Activated CD4-positive, alpha-beta T cell treated with anti-CD3 and anti-CD28 coated beads, Interleukin-2, amount 10 ng/mL, durations not matched to agents 7 days and 5 days (primary cell): ENCODE measurements around the gene PHF21B. TPM values are rescaled to one million over a fixed set of nuclear protein-coding genes. Genes with fewer than 3 reads are reported as not detected.

Experiments used
- CTCF ChIA-PET: fragments of 350-600 bp; sonication (Branson Sonifier 250); formaldehyde crosslinking; loops from one replicate; lab custom pipeline; 2021; ENCODE audit warnings: antibody characterized with exemption; lab: Charles Lee
- POLR2A ChIA-PET: fragments of 350-600 bp; sonication (Branson Sonifier 250); formaldehyde crosslinking; loops from one replicate; lab custom pipeline; 2021; ENCODE audit warnings: antibody characterized with exemption; lab: Charles Lee
- DNase-seq: peaks from one replicate; pipeline ENCODE4 v3.0.0-alpha.2; 2020
- H3K27ac Mint-ChIP-seq: one replicate; pipeline ENCODE4 v1.8.0; 2021; ENCODE audit warnings: mild to moderate bottlenecking, moderate library complexity, mixed read lengths
- H3K27me3 Mint-ChIP-seq: one replicate; pipeline ENCODE4 v1.8.0; 2021; ENCODE audit warnings: mixed read lengths
- H3K36me3 Mint-ChIP-seq: one replicate; pipeline ENCODE4 v1.8.0; 2021; ENCODE audit warnings: low read depth, mixed read lengths
- H3K4me1 Mint-ChIP-seq: one replicate; pipeline ENCODE4 v1.8.0; 2021; ENCODE audit warnings: mixed read lengths
- H3K4me3 Mint-ChIP-seq: one replicate; pipeline ENCODE4 v1.8.0; 2021; ENCODE audit warnings: mild to moderate bottlenecking, moderate library complexity, mixed read lengths
- H3K9me3 Mint-ChIP-seq: one replicate; pipeline ENCODE4 v1.8.0; 2021; ENCODE audit warnings: mixed read lengths
- total RNA-seq, 2 experiments: library from RNA; stranded (reverse); gene quantifications; one replicate each; pipeline ENCODE4 v1.2.3, GENCODE V29; 2021

Gene PHF21B
- total RNA-seq, 2 experiments from 2014 or later: not detected

DNA sequence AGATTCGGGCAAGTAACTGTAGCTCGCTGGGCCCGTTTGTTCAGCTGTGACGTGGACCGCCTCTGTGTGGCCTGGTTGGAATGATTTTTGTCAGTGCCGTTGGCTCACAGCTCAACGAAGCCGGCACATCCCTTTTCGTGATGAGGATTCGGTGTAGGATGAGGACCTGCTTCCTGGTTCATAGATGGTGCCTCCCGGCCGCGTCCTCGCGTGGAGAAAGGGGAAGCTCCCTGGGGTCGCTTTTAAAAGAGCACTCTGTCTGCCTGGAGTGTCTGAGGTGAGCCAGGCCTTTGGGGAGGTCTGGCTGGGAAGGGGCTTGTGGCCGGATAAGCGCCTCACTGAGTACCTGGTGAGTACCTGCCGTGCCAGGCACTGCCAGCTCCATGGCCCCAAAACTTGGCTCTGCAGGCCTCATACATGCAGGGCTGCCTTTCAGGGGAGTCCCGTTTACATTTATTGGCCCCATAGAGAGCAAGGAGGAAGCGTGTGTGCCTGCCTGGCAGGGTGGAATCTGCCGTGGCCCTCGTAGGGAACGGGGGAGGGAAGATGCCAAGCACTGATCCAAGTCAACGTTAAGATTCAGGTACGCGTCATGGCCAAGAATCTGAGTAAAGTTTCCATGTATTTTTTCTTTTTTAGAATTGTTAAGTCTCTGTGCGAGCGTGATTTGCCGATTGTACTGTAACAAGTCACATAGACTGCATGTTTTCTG lies 169.0 kb downstream of the PHF21B start:
- H3K9me3 Mint-ChIP-seq: no peaks in the 10 kb centered on the region
- ChIA-PET CTCF (interaction anchor here (0.9 kb wide), 1 partner anchor 261 kb away, joined by 3 read pairs; no protein-coding TSS in a partner anchor), POLR2A (no interaction called here)
- no peak overlapping the region for H3K27ac Mint-ChIP-seq
- H3K36me3 Mint-ChIP-seq: no peaks in the 10 kb centered on the region
- no peaks in the 10 kb centered on the region for H3K4me1 Mint-ChIP-seq
- DNase-seq: no peak
- H3K4me3 Mint-ChIP-seq: no peak overlapping the region
- H3K27me3 Mint-ChIP-seq: no peaks in the 10 kb centered on the region

- H3K4me1 Mint-ChIP-seq: no peaks in the 10 kb centered on the region
- no peaks in the 10 kb centered on the region for H3K27me3 Mint-ChIP-seq
- no peaks in the 10 kb centered on the region for H3K9me3 Mint-ChIP-seq
- H3K27ac Mint-ChIP-seq: no peak overlapping the region
- ChIA-PET POLR2A (no interaction called here), CTCF (no interaction called here)
- H3K36me3 Mint-ChIP-seq: no peaks in the 10 kb centered on the region
- H3K4me3 Mint-ChIP-seq: no peak overlapping the region
- no peak for DNase-seq
Measured at GRCh38 chr22:44839721-44840120, 170.1 kb downstream of the PHF21B start.

- POLR2A ChIA-PET: no interaction called here
- Mint-ChIP-seq H3K9me3 (peaks cover 3% of the 10 kb centered on the region), H3K4me1 (no peaks in the 10 kb centered on the region), H3K36me3 (no peaks in the 10 kb centered on the region), H3K27ac (no peak overlapping the region), H3K4me3 (no peak overlapping the region), H3K27me3 (peaks cover under 1% of the 10 kb centered on the region)
- CTCF ChIA-PET: no interaction called here
- DNase-seq: no peak
Measured at GRCh38 chr22:44839061-44839460, 170.7 kb downstream of the PHF21B start.

DNA sequence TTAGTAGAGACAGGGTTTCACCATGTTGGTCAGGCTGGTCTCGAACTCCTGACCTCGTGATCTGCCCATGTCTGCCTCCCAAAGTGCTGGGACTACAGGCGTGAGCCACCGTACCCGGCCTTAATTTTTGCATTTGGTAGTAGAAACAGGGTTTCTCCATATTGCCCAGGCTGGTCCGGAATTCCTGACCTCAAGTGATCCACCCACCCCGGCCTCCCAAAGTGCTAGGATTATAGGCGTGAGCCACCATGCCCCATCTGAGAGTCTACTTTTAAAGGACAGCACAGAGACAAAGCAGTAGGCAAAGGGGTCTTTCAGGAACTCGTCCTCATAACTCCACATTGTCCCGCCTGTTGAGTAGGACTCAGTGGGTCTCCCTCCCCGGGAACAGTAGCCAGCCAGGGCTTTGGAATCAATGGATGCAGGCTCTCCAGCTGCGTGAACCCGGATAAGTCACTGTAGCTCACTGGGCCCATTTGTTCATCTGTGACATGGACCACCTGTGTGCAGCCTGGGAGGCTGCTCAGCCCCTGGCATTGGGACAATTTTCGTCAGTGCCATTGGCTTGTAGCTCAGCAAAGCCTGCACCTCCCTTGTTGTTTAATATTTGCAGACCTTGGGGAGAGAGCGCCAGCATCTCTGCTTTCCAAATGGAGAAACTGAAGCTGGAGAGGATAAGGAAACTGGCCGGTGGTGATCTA lies 171.3 kb downstream of the PHF21B start:
- ChIA-PET POLR2A (no interaction called here), CTCF (no interaction called here)
- H3K27ac Mint-ChIP-seq: no peak overlapping the region
- H3K9me3 Mint-ChIP-seq: peaks cover 3% of the 10 kb centered on the region
- peaks cover 4% of the 10 kb centered on the region for H3K27me3 Mint-ChIP-seq
- DNase-seq: no peak
- no peak overlapping the region for H3K4me3 Mint-ChIP-seq
- H3K36me3 Mint-ChIP-seq: no peaks in the 10 kb centered on the region
- no peaks in the 10 kb centered on the region for H3K4me1 Mint-ChIP-seq

DNA sequence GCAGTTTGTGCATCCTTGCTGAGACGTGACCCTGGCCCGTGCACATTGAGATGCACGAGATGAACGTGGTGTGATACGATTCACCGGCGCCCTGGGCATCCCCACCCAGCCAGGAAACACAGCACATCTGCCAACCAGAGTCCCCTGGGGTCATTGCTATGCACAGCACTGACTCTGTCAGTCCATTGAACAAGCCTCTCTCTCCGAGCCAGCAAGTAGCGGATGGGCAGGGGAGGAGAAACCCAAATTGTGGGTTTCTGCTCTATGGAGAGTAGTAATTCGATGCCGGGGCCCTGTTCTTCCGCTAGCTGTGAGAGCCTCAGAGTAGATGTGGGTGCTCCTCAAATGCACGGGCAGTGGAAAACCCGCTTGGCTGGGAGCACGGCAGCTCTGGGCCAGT lies 172.3 kb downstream of the PHF21B start:
- Mint-ChIP-seq H3K4me3 (no peak overlapping the region), H3K9me3 (peaks cover 3% of the 10 kb centered on the region), H3K27ac (no peak overlapping the region), H3K4me1 (no peaks in the 10 kb centered on the region), H3K27me3 (peaks cover 7% of the 10 kb centered on the region), H3K36me3 (no peaks in the 10 kb centered on the region)
- ChIA-PET POLR2A (no interaction called here), CTCF (interaction anchor here (0.6 kb wide), 1 partner anchor 1579 kb away, joined by 3 read pairs; no protein-coding TSS in a partner anchor)
- no peak for DNase-seq

DNA sequence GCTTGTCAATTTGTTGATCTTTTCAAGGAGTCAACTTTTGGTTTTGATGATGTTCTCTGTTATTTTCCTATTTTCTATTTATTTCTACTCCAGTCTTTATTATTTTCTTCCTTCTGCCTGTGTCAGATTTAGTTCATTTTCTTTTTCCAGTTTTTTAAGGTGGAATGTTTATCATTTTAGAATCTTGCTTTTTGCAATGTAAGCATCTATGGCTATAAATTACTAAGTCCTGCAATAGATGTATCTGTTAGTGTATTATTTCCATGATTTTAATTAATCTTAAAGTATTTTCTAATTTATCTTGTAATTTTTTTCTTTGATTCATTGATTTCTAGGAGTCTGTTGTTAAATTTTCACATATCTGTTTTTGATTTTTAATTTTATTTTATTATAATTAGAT lies 175.7 kb downstream of the PHF21B start:
- no peaks in the 10 kb centered on the region for H3K4me1 Mint-ChIP-seq
- H3K9me3 Mint-ChIP-seq: peaks cover 3% of the 10 kb centered on the region
- POLR2A ChIA-PET: no interaction called here
- no peaks in the 10 kb centered on the region for H3K36me3 Mint-ChIP-seq
- no peak overlapping the region for H3K27ac Mint-ChIP-seq
- peaks cover 7% of the 10 kb centered on the region for H3K27me3 Mint-ChIP-seq
- DNase-seq: no peak
- CTCF ChIA-PET: no interaction called here
- H3K4me3 Mint-ChIP-seq: no peak overlapping the region

DNA sequence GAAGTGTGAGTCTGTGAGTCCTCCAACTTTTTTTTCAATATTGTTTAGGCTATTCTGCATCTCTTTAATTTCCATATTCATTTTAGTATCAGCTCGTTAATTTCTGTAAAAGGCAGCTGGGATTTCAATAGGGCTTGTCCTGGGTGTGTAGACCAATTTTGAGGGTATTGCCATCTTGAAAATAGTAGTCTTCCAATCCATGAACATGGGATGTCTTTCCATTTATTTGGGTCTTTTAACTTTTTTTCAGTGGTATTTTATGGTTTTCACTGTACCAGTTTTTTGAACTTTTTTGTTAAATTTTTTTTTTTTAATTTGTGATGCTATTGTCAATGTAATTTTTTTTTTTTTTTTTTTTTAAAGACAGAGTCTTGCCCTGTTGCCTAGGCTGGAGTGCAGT lies 177.9 kb downstream of the PHF21B start:
- Mint-ChIP-seq H3K4me3 (no peak overlapping the region), H3K27ac (no peak overlapping the region), H3K9me3 (peaks cover 3% of the 10 kb centered on the region), H3K4me1 (no peaks in the 10 kb centered on the region), H3K27me3 (peaks cover 7% of the 10 kb centered on the region), H3K36me3 (no peaks in the 10 kb centered on the region)
- no peak for DNase-seq
- ChIA-PET CTCF (no interaction called here), POLR2A (no interaction called here)

Other genes with a start within 250 kb of the PHF21B start
- 100 to 1,000 TPM; 180 to 183 TPM for gene NUP50, start 153.9 kb upstream of the PHF21B start, total RNA-seq
- gene KIAA0930, start 230.9 kb upstream of the PHF21B start, total RNA-seq: 10 to 100 TPM; 13.3 to 17.8 TPM